Activated gamma-delta T cell treated with Interleukin-2 at 50 U/mL for 16 hours (primary cell): ENCODE data around the gene FILIP1L.

Experiments
- DNase-seq: peaks from one replicate; pipeline ENCODE4 v3.0.0-alpha.2; 2020

FILIP1L gene

DNA sequence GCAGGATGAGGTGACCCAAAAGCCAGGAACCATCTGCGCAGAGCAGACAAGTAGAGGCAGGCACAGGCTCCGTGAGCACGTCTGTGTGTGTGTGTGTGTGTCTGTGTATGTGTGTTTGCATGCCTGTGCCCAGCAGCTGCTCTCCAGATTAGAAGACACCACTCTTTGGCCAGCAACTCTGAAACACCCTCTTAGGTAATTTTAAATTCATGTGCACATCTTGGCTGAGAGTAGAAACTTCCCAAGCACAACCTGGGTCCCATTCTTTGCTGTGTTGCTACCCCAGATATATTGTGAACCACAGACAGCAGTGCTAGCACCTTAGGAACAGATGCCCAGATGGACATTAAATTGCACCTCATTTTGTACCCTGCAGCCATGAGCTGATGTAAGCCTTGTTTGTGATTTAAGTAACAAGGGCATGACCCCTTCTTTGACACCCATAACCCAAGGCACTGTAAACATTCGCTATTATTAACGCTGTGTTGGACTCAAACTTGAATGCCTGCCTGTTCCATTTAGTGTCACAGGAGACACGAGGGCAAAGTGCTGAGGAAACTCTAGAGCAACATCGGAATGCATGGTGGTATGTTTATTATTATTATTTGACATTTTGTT, at the start of gene FILIP1L:
Gene FILIP1L (minus strand): TSS at position 89 of the 618 bp plus-strand sequence.
- no peak for DNase-seq

DNA sequence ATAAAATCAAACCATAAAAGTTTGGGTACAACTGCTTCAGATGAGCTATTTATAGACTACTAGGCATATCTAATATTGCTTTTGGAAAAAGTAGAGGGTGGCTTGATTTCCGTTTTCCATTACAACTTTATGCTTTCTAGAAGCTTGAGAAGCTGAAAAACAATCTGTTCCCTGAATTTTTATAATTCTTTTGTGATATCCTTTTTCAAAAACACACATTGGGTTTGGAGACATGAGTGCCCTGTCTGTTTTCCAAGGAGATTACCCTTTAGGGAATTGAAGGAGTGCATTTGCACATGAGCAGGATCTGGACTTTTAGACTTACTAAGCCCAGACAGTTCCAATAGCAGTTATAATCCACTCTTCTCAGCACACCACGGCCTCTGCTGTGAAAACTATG, 49.5 kb upstream of the FILIP1L start:
- DNase-seq = no peak

DNA sequence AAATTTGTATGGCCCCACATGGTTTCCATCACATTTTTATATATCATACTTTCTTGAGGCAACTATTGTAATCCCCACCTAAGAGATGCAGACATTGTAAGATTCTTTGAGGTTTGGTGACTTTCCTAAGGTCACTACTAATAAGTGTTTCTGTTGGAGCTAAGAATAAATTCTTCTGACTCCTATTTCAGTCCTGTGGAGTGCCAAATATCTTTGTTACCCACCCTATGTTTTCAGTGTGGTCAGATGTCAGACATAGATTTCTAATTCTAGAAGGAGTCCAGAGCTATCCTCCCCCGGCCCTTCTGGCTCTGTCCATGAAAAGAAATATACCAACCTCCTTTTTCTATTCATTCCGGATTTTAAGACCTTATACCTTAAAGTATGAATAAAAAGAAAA, 46.2 kb upstream of the FILIP1L start:
- DNase-seq = no peak

DNA sequence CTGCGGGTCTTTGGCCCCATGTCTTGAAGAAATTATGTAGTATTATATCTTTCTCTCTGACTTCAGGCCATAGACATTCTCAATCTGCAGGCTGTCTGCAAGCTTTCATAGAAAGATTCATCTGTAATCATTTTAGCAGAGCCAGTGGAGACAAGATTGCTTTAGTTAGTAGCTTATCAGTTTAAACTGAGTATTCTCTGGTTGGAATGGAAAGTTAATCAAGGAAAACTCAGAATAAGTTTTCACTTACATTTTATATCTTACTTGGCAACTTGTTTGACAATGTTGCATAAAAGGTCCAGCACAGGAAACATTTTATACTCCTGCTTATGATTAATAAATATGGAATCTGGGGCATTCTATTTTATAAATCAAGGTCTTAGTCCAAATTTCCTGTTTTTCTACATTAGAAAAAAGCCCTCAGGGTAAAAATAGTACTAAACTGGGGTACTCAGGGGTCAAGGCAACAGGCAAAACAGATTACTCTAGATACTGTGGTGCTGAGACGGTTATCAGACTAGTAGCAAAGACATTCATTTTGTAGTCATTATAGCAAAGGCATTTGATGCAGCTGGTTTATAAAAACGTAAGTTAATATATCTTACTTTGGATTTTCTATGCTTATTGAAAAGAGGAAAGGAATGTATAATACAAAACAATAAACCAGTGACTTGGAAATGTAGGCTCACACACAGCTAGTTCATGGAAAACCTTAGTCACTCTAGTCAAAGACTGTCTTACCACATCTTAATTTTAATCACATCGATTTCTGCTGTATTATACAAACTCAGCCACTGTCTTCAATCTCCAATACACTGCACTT, 45.2 kb upstream of the FILIP1L start:
- DNase-seq = no peak

DNA sequence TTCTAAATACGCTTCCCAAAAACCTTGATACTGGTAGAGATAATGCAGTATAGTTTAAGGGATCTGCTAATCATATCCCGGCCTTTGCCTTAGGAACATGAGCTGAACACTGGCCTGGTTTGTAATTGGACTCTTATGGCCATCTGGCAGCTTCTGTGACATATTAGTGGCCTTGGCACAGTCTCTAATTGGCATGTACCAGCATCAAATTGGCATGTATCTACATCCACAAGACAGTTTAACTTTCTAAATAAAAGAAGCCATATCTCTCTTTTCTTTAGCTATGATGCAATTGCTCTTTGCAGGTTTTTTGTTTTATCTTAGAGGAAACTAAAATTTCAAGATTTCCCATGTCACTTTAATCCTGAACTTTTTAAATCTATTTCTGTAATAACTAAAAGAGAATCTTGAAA, 44.6 kb upstream of the FILIP1L start:
- DNase-seq = no peak

DNA sequence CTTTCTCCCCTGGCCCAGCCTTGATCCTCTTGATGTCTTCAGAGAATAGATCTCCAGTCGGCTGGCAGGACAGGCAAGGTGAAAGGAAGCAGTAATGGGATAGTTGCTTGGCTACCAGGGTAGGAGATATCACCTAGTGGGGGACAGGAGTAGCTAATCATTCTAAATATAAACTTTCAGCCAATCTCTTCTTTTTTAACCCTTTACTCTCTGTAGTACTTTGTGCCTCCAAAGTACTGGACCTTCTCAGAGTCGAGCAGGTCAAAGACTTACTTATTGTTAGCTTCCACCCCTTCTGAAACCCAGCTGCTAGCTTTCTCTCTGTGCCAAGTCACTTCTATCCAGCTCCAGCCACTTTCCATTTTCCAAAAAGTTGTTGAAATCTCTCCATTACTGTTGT, 43.4 kb upstream of the FILIP1L start:
- DNase-seq = no peak

DNA sequence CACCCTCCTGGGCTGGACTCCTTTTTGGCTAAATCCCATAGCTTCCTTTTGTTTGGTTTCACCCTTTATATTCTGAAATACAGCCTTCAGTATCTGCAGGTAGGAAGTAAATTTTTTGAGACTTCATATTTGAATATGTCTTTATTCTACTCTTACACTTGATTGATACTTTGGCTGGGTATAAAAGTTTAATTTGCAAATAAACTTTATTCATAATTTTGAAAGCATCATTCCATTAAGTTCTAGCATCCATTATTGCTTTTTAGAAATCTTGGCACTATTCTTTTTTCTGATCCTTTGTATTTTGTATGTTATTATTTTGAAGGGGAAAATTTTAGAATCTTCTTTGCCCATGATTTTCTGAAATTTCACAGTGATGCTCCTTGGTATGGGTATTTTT, 41.3 kb upstream of the FILIP1L start:
- DNase-seq = no peak

DNA sequence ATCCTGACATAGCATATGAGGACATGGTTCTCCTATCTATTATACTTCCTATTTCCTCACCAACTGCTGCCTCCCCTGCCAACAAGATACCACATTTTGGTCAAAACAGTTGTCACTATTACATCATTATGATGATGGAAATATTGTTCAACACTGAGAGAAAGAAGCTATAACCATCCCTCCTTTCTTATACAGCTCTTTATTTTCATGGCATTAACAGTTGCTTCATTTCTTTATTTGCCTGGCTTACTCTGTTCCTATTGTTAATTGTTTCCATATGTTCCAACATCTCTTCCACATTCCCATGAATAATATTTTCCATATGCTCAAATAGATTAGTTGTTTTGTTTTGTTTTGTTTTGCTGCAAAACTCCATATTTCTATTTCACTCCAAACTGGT, 40.8 kb upstream of the FILIP1L start:
- no peak for DNase-seq

DNA sequence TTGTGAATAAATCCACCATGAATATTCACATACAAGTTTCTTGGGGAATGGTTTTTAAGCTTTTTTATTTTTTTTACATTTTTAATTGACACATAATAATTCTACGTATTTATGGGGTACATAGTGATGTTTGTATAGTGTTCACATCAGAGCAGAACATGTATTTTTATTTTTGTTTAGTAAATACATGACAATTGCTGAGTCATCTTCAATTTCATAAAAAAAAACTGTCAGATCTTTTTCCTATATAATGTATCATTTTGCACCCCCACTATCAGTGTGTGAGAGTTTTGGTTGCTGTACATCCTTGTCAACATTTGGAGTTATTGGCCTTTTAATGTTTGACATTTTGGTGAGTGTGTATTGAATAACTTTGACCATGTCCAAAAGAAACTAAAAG, 39.9 kb upstream of the FILIP1L start:
- no peak for DNase-seq

DNA sequence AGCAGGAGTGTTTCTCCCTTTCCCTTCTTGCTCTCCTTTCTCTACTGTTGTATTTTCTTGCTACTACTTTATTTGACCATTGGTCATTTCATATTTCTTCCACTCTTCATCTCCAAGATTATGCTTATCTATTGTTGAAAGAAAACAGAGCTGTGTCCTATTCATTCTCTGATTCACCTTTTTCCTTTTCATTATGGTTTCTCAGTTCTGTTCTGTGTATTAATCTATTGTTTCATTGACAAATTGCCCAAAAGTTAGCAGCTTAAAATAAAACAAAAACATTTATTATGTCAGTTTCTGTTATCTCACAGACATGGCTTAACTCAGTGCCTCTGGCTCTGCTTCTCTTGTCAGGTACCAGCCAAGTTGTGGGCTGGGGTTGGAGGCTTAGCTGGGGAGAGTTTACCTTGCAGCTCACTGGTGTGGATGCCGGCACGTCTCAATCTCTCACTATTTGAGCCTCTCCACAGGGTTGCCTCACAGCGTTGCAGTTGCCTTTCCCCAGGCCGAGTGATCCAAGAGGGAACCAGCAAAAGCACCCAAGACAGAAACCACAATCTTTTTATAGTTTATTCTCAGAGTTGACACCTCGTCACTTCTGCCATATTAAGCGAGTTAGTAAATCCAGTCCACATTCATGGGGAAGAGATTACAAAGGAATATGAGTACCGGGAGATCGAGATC, 36.9 kb upstream of the FILIP1L start:
- DNase-seq = no peak

DNA sequence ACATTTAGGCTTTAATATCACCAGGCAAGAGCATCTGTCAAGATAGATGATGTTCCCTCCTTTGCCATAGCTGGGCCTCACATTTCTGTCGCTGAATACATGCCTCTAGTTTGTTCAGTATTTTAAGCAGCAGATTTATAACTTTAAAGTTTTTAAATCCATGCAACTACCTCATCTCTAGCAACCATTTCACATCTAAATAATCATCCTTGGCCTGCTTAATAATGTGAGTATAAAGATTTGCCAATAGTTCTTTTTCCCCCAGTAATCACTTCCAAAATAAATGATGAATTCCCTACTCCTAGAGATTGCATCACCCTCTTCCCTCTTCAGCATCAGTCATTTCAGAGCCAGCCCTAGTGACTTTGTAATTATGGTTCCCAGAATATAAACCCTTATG, 36.2 kb upstream of the FILIP1L start:
- no peak for DNase-seq

DNA sequence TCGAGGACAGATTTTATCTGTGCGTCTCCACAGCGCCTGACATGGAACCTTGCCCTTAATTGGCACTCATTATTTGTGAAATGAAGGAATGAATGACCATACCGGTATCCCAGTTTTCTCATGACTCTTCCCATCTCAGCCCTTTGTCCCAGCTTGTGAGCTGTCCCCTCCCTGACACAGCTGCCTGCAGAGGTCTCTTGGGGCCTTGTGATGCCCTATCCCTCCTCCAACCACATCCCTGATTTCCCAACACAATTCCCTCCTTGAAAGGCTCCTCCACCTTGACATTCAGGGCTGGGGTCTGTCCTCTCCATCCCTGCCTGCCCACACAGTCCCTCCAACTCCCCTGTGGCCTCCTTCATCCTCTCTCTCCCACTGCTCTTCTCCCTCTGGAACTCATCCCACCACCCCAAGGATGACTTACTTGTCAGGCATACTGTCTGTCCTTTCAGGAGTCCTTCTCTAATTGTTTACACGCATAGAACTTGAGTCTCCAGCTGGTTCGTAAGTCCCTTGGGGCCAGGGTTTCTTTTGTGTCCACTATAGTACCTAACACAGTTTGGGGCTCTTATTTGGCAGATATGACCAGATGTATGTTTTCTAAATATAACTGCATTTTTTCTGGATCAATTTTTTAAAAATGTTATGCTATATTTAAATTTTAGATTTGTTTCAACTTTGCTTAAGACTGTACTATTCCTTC, 35.6 kb upstream of the FILIP1L start:
- no peak for DNase-seq

DNA sequence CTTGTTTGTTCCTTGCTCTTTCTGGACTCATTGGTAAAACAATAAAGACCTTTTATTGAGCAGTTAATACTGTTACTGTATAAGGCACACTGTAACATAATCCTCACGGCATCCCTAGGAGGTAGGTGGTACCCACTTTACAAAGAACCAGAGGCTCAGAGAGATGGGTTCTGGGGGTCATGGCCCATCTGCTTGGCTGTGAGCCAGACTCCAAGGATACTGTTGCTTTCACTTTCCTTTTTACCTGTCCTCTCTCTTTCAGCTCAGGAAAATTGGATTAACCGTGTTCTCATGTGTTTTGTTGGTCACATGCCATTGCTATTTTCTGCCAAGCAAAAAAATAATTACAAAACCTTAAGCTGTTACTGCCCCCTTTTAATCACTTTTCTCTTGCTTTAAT, 34.8 kb upstream of the FILIP1L start:
- no peak for DNase-seq

DNA sequence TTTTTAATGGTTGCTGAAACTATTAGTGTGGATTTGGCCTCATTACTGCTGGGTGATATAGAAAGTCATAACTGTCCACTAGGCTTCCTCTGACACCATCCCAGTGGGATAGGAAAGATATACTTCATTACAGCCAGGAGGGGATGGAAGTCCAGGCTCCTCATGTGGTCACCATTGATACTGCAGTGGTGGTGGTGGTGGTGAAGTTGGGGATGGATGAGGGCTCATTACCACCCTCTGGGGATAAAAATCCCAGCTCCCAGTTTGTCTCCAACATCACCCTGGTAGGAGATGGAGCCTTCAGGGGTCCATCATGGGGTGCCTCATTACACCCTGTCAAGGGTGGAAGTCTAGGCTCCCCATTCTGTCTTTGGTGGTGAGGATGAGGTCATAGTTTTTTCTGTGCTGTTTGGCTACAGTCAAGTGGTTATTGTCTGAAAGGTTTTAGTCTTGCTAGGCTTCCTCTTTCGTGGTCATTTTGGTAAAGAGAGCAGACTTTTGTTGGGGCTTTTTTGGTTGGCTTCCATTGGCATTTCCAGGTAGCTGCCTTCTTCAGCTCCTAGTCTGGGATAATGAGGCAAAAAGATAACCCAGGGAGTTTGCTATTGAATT, 30.1 kb upstream of the FILIP1L start:
- DNase-seq = no peak

DNA sequence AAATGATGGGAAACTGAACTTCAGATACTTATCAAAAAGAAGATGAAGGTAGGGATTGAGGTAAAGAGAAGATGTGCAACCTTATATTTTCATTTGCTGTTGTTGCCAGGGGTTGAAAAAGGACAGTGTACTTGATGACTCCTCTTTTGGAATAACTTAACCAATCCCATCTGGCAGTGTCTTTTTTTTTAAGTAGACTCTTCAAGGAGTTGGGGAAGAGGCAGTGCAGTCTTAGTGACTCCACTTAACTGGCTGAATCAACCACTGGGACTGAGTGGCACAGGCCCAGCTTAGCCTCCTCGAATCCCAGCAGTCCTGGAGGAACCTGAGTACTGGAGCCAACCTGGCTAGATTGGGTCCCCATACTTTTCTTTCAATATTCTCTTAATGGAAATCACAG, 27.3 kb upstream of the FILIP1L start:
- no peak for DNase-seq

DNA sequence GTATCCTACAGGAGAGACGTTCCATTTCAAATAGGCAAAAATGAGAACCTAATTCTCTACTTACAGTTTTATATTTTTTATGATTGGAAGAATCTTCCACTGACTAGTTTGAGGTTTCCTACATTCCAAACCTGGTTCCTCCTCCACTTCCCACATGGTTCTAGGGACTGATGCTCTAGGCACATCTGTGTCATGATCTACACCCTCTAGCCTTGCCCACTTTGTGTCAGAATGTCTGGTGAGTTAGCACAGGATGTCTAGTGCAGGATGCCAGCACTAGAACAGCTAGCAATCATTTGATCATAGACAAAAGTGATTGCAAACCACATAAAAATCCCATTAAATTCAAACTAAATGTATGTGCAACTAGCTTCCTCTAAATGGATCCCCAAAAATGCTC, 26.7 kb upstream of the FILIP1L start:
- no peak for DNase-seq

DNA sequence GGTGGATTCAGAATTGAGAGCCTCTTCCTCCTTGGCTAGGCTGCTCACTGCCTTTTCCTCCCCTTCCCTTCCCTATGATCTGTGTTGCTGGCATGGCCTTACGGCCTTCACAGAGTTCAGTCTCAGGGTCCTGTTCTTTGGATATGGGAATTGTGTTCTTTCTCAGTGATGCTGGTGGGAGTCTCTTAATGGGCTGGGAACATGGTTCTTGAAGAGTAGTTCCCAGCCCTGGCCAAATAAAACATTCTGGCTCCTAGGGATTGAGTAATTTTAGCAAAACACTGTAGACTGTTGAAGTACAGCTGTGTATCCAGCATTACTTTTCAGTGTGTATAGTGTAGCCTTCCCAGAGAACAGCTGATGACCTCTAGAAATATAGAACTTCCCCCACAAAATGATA, 22.6 kb upstream of the FILIP1L start:
- no peak for DNase-seq

DNA sequence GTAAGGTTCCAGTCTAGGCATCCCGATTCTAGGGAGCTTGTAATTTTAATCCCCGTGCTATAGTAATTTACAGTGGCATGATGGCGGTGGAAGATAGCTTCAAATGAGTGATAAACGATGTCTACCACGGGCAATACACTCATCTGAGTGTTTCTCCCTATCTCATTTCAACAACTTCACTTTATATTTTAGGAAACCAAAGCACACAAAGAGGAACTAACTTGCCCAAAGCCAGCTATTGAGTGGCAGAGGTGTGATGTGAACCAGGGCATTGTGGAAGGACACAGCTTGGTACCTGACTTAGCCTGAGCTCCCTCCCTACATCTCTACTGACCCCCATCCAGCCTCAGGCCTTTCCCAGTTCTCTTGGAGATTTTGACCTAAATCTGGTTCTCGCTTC, 16.9 kb upstream of the FILIP1L start:
- no peak for DNase-seq

DNA sequence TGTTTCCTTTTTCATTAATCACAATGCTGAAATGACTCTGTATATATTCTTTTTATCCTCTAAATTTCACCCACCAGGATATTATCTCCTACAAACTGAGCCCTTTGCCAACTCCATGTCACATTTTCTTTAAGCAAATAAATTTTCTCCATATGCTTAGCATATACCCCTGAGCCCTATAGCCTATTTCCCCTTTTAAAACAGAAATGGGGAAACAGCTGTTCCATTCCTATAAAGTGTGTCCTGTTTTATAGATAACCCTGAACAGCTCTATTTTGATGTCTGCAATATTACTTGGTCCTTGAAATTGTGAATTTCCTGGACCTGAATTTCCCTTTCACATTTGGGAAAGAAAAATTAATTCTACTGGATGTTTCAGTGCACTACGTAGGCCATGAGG, 15.6 kb upstream of the FILIP1L start:
- no peak for DNase-seq

DNA sequence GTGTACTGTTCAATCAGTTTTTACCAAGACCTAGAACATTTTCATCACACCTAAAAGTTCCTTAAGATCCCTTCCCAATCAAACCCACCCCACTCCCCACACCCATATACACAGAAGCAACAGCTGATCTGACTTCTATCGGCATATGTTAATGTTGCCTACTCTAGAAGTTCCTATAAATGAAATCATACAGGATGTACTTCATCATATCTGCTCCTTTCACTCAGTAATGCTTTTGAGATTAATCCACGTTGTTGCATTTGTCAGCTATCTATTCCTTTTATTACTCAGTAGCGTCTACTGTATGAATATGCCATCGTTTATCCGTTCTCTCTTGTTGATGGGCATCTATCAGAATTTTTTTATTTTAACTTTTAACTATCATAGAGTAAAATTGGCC, 14.3 kb upstream of the FILIP1L start:
- DNase-seq = no peak

DNA sequence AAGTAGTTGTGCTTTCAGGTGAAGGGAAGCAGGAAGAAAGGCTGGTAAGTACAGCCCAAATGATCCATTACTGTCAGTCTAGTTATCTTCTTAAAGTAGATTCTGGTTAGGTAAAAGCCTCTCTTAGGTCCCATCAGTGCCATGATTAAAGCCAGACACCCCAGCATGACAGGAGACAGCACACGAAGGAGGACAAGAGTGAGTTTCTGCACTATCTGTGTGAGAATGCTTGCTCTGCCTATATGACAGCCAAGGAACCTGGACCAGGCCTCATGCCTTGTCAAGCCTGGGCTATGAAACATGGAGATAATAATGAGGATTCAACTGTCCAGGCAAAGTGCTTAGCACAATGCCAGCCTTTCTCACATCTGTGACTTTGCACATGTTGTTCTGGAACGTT, 13.5 kb upstream of the FILIP1L start:
- no peak for DNase-seq

DNA sequence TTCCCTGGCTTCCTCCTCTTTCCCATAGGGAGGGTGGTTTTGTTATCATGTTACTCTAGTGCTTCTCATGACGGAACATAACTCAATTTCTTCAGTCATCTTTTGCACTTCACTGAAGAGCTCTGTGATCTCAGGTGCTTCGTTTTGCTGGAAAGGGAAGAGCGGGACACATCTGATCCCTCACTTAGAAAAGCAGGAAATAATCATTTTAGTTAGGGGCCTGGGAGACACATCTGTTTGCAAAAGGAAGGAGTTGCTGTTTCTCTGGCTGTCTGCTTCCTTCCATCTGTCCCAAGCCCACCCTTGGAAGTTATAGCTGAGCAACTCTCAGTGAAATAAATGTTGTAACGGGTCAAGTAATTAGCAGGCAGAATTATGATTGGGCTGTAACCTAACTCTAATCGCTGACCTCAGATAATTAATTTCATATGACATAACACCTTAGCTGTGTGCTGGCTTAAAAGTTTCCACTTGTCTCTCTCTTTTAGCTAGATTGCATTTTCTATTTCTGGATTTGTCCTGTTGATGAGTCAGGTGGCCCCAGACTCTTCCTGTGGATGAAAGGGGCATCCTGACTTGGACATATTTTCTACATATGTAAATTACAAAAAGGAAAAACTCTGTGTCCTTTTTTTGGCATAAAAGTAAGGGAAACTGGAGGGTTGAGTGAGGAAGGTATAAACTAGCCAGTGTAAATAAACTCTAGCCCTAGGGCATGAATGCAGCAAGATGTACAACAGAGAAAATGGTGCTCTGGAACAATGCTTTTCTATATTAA, 11.0 kb upstream of the FILIP1L start:
- DNase-seq = no peak
